GM19395 (cell line): Measurements from ENCODE around the gene VCAN.

ENCODE experiments used
- ATAC-seq: cut with Tn5 transposase; IDR thresholded peaks from one replicate; pipeline ENCODE4 v1.9.1; 2021; ENCODE audit warnings: mild to moderate bottlenecking, moderate library complexity; ENCODE audit not compliant: unreplicated experiment

VCAN gene

GRCh38 chr5:83467371-83468035 lies 4.0 kb upstream of the VCAN start:
- no peak for ATAC-seq

- no peak for ATAC-seq
Observed at GRCh38 chr5:83469075-83469474, 2.5 kb upstream of the VCAN start.

- ATAC-seq: no peak
Observed at GRCh38 chr5:83470526-83471404, 779 bp upstream of the VCAN start.

- peak; percentile 1 for ATAC-seq
Observed at GRCh38 chr5:83472213-83472507, 616 bp downstream of the VCAN start.

GRCh38 chr5:83472508-83473345 lies 1.2 kb downstream of the VCAN start:
- ATAC-seq: peak; percentile 44

GRCh38 chr5:83473346-83474160 lies 2.0 kb downstream of the VCAN start:
- ATAC-seq: peak; percentile 80

- ATAC-seq: peak; percentile 44
Observed at GRCh38 chr5:83474161-83474796, 2.7 kb downstream of the VCAN start.

- ATAC-seq: no peak
Observed at GRCh38 chr5:83474991-83475390, 3.4 kb downstream of the VCAN start.

GRCh38 chr5:83475391-83475863 lies 3.9 kb downstream of the VCAN start:
- ATAC-seq: no peak

- ATAC-seq: no peak
Observed at GRCh38 chr5:83475935-83476814, 4.6 kb downstream of the VCAN start.

- no peak for ATAC-seq
Observed at GRCh38 chr5:83482961-83483360, 11.4 kb downstream of the VCAN start.

- no peak for ATAC-seq
Observed at GRCh38 chr5:83484294-83484693, 12.8 kb downstream of the VCAN start.

GRCh38 chr5:83485842-83486241 lies 14.3 kb downstream of the VCAN start:
- ATAC-seq: no peak

GRCh38 chr5:83487155-83487554 lies 15.6 kb downstream of the VCAN start:
- no peak for ATAC-seq

- ATAC-seq: no peak
Observed at GRCh38 chr5:83488271-83488670, 16.7 kb downstream of the VCAN start.

- no peak for ATAC-seq
Observed at GRCh38 chr5:83488821-83489220, 17.3 kb downstream of the VCAN start.

GRCh38 chr5:83490203-83490602 lies 18.7 kb downstream of the VCAN start:
- no peak for ATAC-seq

GRCh38 chr5:83492331-83492730 lies 20.8 kb downstream of the VCAN start:
- no peak for ATAC-seq

GRCh38 chr5:83493644-83494043 lies 22.1 kb downstream of the VCAN start:
- ATAC-seq: no peak
